ENCODE results near the gene CNOT6L.
"Not testable (repeated sequence)": the region's sequence is repeated elsewhere in the genome, so short reads cannot be mapped to it uniquely, and the experiment has no call there.

CNOT6L gene

DNA sequence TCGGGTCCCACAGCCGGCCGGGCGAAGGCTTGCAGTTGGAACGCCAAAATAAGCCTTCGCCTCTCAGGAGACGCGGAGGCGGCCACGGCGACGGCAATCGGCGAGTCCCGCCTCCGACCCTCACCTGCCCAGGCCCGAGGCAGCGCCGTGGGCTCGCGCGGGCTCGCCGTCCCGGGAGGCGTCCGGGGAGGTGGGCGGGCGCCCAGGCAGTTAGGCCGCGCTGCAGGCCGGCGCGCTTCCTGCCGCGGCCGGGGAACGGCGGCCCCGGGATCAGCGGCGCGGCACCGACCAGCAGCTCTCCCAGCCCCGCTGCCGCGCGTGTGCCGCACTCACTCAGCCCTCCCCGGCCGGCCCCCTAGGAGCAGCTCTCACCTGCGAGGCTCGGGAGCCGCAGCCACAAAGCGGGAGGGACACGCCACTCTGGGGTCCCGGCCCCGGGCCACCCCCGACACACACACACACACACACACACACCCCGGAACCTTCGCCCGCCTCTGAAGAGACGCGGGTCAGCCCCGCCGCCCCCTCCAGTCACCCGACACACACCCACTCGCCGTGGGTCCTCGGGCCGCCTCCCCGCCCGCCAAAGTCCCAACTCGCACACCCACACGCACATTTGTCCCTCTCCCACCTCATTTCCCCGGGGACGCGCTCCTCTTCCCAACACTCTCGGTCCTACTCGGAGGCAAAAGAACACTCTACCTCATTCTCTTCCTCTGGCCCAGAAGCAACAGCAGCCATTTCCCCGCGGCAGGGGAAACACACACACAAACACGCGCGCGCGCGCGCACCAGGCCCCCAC, at the start of gene CNOT6L:
Gene CNOT6L (minus strand): TSS at position 767 of the 802 bp plus-strand sequence. CDS start 60 bp downstream, at position 707.
- peak; percentile 60 for DNase-seq (ENCODE audit: low spot score)

DNA sequence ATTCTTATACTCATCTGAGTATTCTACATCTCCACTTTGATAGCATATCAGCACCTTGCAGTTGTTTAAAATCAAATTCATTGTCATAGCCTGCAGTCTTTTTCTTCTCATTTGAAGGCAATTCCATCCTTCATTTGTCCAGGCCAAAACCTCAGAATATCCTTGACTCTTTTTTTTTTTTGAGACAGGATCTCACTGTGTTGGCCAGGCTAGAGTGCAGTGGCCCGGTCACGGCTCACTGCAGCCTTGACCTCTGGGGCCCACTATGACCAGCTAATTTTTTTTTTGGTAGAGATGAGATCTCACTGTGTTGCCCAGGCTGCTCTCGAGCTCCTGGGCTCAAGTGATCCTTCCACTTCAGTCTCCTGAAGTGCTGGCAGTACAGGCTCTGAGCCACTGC, 46.1 kb upstream of the CNOT6L start:
- no peak for DNase-seq (ENCODE audit: low spot score)

DNA sequence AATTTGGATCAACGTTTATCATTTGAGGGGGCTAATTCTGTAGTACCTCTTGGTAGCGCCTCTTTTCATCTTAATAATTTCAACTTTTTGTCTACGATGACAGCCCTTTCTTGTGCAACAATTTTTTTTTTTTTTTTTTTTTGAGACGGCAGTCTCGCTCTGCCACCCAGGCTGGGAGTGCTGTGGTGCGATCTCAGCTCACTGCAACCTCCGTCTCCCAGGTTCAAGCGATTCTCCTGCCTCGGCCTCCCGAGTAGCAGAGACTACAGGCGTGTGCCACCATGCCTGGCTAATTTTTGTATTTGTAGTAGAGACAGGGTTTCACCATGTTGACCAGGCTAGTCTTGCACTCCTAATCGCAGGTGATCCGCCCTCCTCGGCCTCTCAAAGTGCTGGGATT, 44.2 kb upstream of the CNOT6L start:
- not testable (repeated sequence) for DNase-seq (ENCODE audit: low spot score)

DNA sequence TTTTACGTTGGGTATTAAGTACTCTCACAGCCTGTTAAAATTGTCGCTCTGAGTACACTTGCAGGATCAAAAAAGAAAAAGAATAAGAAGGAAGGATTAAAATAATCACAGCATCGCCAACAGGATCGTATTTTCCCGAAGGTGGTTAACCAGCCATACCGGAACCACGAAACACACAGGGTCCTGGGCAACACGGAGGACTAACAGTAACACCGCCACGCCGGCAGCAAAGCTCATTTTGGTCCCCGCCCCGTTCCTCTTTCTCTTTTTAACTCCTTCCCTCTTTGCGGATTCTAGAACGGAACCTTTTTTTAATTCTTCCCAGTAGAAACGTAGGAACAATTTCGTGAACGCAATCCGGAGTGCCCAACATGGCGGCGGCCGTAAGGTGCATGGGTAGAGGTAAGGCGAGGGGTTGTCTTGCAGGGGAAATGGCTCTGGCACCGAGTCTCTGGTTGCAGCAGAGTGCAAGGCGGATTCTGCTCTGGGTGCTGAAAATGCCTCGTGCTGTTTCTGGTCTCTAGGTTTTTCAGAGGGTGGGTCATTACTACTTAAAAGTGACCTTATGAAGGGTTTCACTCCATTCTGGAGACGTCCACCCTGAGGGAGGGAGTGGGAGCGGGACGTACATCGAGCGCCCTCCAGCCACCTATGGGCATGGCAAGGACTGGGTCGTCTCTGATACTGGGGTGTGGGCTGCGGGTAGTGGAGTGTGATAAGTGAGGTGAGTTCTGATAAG, 43.5 kb upstream of the CNOT6L start, which contains the start of gene MRPL1:
Gene MRPL1 (plus strand): TSS at position 353 of the 739 bp plus-strand sequence. CDS start 19 bp downstream, at position 372.
- peak; percentile 97 for DNase-seq (ENCODE audit: low spot score)

DNA sequence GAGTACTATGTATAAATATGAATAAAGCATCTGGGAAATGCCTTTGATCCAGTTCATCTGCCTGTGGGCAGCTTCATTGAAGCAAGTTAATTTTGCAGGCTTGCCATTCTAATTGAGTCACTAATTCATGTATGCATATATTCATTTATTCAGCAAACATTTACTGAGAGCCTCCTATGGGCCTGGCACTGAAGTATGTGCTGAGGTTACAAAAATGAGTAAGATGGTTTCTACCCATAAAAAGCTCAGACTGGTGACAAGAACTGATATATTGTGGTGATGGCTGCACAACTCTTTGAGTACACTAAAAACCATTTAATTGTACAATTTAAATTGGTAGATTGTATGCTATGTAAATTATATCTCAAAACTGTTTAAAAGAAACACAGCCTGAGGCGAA, 42.3 kb upstream of the CNOT6L start:
- no peak for DNase-seq (ENCODE audit: low spot score)

DNA sequence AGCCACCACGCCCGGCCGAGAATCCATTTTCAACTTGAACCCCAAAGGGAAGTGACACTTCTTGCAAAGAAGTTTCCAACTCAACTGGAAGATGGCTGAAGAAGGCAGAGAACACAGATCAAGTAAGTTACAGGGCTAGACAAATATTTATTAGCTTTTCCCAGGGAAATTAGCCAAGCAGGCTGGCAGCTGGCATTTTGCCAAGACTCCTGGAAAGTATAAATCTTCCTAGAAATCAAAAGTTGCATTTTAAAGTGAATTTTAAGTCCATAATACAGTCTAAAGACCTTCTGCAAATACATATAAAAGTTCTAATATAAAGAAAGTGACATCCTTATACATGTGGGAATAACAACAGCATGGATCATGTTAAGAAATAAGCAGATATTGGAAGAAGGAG, 40.1 kb upstream of the CNOT6L start:
- DNase-seq (ENCODE audit: low spot score), result no peak

DNA sequence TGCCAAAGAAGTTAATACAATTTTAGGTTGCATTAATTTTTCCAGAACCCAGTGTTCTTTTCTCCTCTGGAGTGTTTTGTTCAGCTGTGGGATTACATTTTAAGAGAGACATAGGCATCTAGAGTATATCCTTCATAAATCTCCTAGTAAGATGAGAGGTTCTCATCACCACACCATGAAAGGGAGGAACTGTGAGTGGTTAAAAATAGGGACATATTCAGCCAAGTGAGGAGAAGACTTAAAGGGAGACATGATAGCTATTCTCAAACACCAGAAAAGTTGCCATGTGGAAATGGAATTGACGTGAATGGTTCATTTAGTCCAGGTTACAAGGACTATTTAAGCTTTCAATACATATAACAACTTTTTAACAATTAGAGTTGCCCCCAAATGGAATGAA, 37.0 kb upstream of the CNOT6L start:
- DNase-seq (ENCODE audit: low spot score), result no peak

DNA sequence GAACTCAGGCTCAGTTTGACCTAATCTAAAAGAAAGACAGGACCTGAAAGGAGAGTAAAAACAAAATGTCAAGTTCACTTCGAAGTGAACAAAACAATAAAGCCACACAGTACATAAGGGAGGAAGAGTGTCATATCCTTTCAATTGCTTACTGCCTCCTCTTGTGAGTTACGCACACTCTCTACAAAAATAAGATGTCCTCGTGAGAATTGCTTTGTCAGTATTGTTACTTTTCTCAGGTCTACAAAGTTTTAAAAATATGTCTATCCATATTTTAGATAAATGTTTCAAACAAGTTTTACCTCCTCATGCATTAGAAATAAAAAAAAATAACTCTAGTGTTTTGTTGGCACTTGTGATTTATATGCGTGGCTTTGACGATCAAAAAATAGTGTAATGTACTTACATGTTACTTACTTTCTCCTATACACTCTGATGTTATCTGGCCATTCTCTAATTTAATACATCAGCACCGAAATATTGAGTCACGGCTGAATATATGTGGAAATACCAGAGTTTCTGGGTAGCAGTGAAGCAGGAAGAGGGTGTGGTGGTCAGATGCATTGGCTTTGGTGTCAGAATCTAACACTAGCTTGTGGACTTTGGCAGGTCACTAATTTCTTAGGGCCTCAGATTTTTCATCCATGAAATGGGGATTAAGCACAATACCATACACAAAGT, 35.4 kb upstream of the CNOT6L start:
- DNase-seq (ENCODE audit: low spot score), result no peak

DNA sequence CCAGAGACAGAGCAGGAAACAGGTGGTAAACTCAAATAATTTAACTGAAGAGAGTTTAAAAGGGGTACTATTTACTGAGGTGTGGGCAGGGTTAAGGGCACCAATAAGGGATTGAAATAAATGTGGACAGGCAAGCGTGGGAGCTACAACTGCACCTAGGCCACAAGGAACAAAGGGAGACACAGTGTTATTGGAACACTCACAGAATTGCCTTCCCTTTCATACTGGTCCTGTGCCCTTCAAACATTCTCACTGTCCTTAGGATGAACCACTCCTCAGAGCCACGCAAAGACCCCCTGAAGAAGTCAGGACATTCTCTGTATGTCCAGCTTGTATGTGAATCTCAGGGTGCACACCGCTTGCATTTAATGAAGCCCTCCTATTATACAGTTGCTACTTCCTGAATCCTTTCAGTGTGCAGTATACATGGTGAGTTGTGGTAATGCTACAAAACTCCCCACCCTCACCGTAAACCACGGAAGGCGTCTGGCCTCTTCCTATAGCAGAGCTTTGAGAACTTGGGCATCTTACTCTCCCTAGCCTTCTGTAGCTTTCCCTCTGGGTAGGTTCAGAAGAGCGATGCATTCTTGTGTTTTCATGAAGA, 33.8 kb upstream of the CNOT6L start:
- DNase-seq (ENCODE audit: low spot score), result no peak

DNA sequence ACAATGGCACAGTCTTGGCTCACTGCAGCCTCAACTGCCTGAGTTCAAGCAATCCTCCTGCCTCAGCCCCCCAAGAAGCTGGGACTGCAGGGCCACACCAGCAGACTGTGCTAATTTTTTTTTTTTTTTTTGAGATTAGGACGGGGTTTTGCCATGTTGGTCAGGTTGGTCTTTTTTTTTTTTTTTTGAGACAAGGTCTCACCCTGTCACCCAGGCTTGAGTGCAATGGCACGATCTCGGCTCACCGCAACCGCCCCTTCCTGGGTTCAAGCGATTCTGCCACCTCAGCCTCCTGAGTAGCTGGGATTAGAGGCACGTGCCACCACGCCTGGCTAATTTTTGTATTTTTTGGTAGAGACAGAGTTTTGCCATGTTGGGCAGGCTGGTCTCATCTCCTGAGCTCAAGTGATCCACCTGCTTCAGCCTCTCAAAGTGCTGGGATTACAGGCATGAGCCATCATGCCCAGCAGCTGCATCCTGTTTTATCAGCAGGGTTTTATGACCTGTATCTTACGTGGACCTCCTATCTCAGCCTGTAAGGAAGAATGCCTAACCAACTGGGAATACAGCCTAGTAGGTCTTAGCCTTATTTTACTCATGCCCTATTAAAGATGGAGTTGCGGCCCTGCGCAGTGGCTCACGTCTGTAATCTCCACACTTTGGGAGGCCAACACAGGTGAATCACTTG, 30.3 kb upstream of the CNOT6L start:
- no peak for DNase-seq (ENCODE audit: low spot score)

DNA sequence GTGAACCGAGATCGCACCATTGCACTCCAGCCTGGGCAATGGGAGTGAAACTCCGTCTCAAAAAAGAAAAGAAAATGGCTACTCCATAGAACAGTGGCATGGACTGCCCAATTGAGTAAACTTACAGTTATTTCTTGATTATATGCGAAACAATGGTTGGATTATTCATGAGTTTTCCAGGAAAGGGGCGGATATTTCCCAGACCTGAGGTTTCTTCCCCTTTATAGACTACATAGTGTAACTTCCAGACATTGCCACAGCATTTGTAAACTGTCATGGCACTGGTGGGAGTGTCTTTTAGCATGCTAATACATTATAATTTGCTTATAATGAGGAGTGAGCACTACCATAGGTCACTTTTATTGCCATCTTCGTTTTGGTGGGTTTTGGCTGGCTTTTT, 29.3 kb upstream of the CNOT6L start:
- DNase-seq (ENCODE audit: low spot score), result no peak

DNA sequence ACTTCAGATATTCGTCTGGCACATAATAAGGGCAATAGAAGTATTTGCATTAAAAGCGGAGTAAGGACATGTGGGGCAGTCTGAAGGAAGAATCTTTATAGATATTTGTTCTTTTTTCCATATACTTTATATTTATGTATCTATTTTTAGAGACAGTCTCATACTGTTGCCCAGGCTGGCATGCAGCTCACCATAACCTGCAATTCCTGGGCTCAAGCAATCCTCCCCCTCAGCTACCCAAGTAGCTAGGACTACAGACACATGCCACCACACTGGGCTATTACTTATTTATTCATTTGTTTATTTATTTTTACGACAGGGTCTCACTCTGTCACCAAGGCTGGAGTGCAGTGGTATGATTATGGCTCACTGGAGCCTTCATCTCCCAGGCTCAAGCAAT, 26.8 kb upstream of the CNOT6L start:
- no peak for DNase-seq (ENCODE audit: low spot score)

DNA sequence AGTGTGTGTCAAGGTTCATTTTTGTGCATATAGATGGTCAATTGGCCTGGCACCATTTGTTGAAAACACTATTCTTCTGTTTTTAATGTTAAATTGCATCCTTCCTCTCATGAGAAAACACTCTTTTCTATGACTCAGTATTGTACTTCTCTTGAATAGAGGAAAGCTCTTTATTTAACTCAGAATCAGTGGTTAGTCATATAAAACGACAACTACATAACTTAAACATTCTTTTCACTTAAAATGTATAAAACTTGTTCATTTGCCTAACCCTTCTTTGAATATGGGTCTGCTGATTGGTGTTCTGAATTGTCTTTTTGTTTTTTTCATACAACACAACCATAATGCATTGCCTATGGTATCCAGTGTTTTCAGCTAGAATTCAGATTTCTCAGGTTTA, 26.2 kb upstream of the CNOT6L start:
- no peak for DNase-seq (ENCODE audit: low spot score)

DNA sequence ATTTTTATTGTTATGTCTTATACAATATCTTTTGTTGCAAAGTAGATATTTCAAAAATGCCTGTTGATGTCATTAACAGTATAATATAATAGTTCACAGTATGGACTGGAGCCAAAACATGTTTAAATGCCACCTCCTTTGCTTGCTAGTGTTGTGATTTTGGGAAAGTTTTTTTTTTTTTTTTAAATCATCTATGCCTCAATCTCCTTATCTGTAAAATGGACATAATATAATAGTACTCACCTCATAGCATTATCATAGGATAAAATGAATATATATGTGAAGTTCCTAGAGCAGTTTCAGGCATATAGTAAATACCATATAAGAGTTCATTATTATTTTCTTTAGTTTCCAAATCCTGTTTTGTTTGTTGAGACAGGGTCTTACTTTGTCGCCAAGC, 25.2 kb upstream of the CNOT6L start:
- no peak for DNase-seq (ENCODE audit: low spot score)

DNA sequence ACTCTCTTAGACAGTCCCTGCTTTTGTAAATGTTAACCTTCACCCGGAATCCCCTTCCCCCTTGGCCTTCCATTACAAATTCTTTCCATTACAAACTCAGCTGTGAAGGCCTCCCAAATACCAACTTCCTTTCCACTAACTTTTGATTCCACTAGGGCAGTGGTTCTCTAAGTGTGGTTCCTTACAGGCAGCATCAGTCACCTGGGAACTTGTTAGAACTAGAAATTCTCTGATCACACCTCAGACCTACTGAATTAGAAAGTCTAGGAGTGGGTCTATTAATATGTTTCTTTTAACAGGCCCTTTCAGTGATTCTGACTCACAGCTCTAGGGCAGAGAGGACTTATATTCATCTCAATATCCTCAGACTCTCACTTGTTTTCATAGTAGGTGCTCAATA, 24.5 kb upstream of the CNOT6L start:
- DNase-seq (ENCODE audit: low spot score), result no peak

DNA sequence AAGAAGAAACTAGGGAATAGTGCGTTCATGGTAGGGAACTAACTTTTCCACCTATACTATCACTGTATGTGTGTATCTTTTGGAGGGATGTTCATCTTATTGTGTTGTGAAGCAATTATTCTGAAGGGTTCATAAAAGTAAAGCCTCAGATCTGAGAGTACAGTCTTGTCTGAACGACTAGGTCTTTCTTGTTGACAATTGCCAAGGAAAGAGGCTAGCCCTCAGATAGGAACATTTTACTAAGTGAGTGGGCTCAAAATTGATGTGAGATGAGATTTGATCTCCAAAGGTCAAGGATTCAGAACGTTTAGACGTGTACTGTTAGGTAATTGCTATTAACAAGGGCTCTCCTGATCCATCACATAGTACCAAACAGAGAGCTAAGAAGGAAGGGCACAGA, 15.2 kb upstream of the CNOT6L start:
- DNase-seq (ENCODE audit: low spot score), result no peak

DNA sequence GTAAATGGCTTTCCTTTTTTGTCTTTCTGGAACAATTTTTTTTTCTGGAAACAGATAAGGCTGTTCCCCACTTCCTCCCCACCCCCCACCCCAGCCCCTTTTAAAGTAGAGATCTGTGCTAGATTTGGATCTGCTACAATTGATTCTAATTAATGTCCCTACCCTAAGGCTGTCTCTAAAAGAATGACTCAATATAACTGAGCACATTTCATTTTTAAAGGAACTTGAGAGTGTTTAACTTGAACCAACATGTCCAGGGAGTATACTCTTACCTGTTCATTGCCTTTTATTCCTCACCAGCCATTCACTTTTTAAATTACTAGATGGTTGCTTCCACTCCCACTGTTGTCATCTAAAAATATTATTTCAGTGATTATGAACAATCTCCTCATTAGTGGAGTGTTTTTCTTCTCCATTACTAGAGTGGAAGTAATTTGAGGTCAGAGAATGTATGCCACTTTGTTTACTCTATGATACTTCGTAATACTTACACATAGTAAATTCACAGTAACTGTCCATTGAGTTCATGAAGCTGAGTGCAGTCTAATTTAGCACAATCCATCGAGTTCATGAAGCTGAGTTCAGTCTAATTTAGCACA, 14.1 kb upstream of the CNOT6L start:
- DNase-seq (ENCODE audit: low spot score), result no peak

DNA sequence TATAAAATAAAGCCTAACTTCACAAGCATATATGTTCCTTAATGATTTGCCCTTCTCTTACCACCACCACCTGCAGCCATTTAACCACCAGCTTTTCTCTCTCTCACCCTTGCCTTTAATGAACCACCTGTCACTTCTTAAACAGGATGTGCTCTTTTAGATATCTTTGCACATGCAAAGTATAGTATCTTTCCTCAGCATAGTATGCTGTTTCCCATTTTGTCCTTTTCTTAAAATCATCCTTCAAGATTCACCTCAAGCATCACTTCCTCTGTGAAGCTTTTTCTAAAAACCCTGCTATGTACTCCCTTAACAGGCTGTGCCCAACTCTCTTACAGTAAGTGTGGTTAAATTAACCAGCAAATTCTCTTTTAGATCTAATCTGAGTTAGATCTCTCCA, 8.2 kb upstream of the CNOT6L start:
- no peak for DNase-seq (ENCODE audit: low spot score)

DNA sequence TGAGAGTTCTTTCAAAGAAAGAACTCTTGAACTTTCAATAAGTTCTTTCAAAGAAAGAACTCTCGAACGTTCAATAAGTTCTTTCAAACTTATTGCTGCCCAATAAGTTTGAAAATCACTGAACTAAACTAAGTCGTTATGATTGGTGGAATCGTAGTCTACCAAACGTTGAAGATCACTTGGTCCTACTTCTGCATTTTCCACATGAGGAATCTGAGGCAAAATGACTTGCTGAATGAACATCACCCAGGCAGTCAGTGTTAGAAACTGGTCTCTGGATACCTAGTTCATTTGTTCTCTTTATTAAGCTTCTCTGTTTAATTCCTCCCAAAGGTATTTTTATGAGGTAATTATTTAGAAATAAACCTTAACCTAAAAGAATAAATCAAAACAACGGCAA, 7.1 kb upstream of the CNOT6L start:
- no peak for DNase-seq (ENCODE audit: low spot score)

DNA sequence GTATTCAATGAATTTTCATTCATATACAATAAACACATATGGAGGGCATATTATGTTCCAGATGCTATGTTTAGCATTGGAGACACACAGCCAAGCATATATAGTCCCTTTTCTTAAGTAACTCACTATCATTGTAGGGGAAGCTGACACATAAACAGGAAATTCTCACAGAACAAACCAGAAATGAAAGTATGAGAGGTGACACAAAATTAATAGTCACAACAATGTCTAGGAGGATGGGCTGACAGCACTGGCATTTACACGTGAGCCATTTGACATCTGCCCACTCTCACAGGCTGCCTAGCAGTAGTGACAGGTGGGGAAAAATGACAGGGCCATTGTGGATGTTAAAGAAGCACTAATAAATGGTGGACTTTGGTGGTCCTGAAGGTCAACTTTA, 2.6 kb upstream of the CNOT6L start:
- peak; percentile 12 for DNase-seq (ENCODE audit: low spot score)
